ENCODE data around the gene ARHGEF28.

Gene ARHGEF28

DNA sequence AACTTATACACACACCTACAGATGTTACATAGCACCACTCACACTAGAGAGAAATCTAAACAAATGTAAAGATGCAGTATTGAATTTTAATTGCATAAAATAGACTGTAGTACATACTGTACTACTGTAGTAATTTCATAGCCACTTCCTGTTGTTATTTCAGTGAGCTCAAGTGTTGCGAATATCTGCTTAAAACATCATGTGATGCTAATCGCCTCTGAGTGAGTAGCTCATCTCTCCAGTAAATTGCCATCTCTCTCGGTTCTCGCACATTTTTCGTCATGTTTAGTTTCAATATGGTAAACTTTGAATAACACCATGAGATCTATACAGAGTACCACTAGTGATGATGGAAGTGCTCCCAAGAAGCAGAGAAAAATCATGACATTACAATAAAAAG, 22.0 kb upstream of the ARHGEF28 start:
- H3K9ac ChIP-seq (ENCODE audit: low read length) = no peak overlapping the region
- H3K27ac ChIP-seq (ENCODE audit: low read depth, low read length) = no peak overlapping the region
- H3K27me3 ChIP-seq (ENCODE audit: control insufficient read depth, insufficient read depth, low read length) = no peaks in the 10 kb centered on the region
- H3K36me3 ChIP-seq (ENCODE audit: control insufficient read depth, insufficient read depth, low read length) = no peaks in the 10 kb centered on the region
- H3K4me1 ChIP-seq (ENCODE audit: control insufficient read depth, insufficient read depth, low read length) = no peaks in the 10 kb centered on the region
- no peak overlapping the region for H3K4me3 ChIP-seq (ENCODE audit: low read depth, low read length)
- 0 out of 2 replicates have a peak, but pooled peaks cover 6% of the 10 kb centered on the region for H3K9me3 ChIP-seq (ENCODE audit: control insufficient read depth, insufficient read depth, low read depth, low read length)

DNA sequence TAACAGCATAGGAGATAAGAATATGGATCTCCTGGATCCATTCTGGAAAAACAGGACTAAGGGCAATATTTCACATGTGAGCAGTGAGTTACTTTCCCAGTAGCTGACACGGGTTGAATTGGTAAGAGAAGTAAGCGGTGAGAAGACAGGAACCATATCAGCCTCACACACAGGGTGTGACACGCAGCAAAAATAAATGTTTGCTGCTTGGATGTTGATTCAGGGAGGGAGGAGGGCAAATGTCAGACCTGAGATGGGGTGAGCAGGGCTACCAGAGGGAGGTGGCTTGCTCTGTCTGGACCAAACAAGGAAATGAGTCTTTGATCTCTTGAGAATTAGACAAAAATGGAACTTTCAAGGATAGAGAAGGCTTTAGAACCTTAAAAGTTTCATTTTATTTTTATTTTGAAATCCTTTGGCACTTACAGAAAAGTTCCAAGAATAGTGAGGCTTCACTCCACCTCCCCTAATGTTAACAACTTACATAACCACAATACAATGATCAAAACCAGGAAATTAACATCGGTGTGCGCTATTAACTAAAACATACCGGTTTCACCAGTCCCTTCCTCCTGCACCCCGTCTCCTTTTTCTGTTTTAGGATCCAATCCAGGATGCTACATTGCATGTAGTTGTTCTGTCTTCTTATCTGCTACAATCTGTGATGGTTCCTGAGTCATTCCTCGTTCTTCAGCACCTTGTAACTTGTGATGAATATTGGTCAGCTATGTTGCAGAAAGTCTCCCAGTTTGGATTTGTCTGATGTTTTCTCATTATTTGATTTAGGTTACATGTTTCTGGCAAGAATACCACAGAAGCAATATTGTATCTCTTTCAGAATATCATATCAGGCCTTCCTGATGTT, 20.5 kb upstream of the ARHGEF28 start:
- Histone ChIP-seq H3K9me3 (ENCODE audit: control insufficient read depth, insufficient read depth, low read depth, low read length) (0 out of 2 replicates have a peak, but pooled peaks cover 9% of the 10 kb centered on the region), H3K9ac (ENCODE audit: low read length) (no peak overlapping the region), H3K36me3 (ENCODE audit: control insufficient read depth, insufficient read depth, low read length) (no peaks in the 10 kb centered on the region), H3K4me1 (ENCODE audit: control insufficient read depth, insufficient read depth, low read length) (no peaks in the 10 kb centered on the region), H3K27ac (ENCODE audit: low read depth, low read length) (no peak overlapping the region), H3K27me3 (ENCODE audit: control insufficient read depth, insufficient read depth, low read length) (no peaks in the 10 kb centered on the region), H3K4me3 (ENCODE audit: low read depth, low read length) (no peak overlapping the region)

DNA sequence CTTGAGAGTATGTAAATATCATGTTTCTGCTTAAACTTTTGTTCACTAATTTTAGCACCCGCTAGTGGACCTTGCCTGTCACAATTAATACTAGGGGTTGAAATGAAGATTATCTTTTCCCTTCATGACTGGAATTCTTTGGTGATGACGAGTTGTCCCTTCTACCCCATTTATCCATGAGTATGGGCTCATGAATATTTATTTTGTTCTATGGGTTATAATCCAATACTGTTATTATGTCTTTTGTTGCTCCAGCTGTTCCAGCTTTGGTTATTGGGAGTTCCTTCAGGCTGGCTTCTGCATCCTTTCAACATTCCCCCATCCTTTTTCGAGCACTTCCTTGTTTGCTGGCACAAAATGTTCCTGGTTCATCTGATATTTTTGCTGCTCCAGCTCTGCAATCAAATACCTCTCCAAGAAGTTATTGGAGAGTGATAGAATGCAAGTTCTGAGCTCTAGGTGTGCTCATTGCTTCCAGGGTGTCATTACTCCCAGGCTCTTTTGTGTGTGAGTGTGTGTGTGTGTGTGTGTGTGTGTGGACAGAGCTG, 19.7 kb upstream of the ARHGEF28 start:
- Histone ChIP-seq H3K27ac (ENCODE audit: low read depth, low read length) (no peak overlapping the region), H3K36me3 (ENCODE audit: control insufficient read depth, insufficient read depth, low read length) (no peaks in the 10 kb centered on the region), H3K9me3 (ENCODE audit: control insufficient read depth, insufficient read depth, low read depth, low read length) (0 out of 2 replicates have a peak, but pooled peaks cover 10% of the 10 kb centered on the region)

DNA sequence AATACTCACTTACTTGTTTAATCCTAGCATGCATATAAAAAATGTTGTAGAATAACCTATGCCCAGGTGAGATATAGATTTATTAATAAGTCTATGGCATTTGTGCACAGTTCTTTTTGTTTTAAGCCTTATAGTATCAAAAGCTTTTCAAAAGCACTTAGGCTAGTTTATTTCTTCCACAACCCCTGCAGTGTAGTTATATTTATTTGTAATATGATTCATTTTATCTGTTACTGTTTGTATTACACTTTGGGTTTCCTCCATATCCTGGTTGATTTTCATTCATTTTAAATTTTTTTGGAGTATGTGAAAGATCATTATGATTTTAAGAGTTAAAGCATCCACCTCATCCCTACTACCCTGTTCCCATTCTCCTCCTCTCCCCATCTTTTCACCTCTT, 18.8 kb upstream of the ARHGEF28 start:
- H3K9me3 ChIP-seq (ENCODE audit: control insufficient read depth, insufficient read depth, low read depth, low read length) = 0 out of 2 replicates have a peak, but pooled peaks cover 4% of the 10 kb centered on the region
- H3K27me3 ChIP-seq (ENCODE audit: control insufficient read depth, insufficient read depth, low read length) = no peaks in the 10 kb centered on the region
- no peaks in the 10 kb centered on the region for H3K36me3 ChIP-seq (ENCODE audit: control insufficient read depth, insufficient read depth, low read length)
- H3K4me1 ChIP-seq (ENCODE audit: control insufficient read depth, insufficient read depth, low read length) = no peaks in the 10 kb centered on the region
- H3K9ac ChIP-seq (ENCODE audit: low read length) = no peak overlapping the region
- no peak overlapping the region for H3K4me3 ChIP-seq (ENCODE audit: low read depth, low read length)
- no peak overlapping the region for H3K27ac ChIP-seq (ENCODE audit: low read depth, low read length)

More for the DNA sequence above, 19.7 kb upstream of the ARHGEF28 start:
- H3K9ac ChIP-seq (ENCODE audit: low read length) = no peak overlapping the region
- H3K27me3 ChIP-seq (ENCODE audit: control insufficient read depth, insufficient read depth, low read length) = no peaks in the 10 kb centered on the region
- no peak overlapping the region for H3K4me3 ChIP-seq (ENCODE audit: low read depth, low read length)
- H3K4me1 ChIP-seq (ENCODE audit: control insufficient read depth, insufficient read depth, low read length) = no peaks in the 10 kb centered on the region

DNA sequence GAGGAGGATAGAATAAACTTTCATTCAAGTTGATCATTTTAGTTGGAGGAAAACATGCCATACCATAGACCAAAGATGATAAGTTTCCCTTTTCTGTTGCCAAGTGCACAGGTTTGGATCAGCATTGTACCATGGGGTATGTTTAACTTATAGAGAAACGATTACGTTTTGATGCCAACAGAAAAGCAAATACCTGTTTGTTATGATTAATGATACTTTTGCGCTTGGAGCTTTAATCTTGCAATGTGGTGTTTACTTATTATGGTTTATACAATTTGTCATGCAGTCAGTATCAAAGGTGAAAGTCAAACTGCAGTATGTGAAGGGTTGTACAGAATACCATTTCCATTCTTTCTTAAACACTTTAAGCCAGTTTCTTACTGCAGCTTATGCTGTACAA, 13.2 kb upstream of the ARHGEF28 start:
- H3K27ac ChIP-seq (ENCODE audit: low read depth, low read length) = no peak overlapping the region

DNA sequence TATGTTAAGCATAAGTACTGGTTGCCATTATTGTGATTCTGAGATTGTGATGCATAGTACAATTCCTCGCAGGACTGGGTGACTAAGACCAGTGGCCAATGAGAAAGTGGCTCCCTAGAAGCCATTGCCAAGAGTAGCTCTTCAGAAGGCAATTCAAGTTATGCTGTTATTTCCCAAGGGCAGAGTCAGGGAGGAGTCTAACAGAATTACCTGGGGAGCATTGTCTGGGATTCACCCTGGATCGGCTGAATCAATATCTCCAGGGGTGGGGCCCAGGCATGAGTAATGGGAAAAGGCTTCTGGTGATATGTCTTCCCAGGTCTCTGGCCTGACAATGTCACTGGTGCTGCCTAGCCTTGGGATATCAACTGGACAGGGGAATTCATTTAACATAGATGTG, 10.9 kb upstream of the ARHGEF28 start:
- Histone ChIP-seq H3K36me3 (ENCODE audit: control insufficient read depth, insufficient read depth, low read length) (no peaks in the 10 kb centered on the region), H3K27me3 (ENCODE audit: control insufficient read depth, insufficient read depth, low read length) (no peaks in the 10 kb centered on the region), H3K4me3 (ENCODE audit: low read depth, low read length) (no peak overlapping the region), H3K27ac (ENCODE audit: low read depth, low read length) (no peak overlapping the region), H3K4me1 (ENCODE audit: control insufficient read depth, insufficient read depth, low read length) (no peaks in the 10 kb centered on the region), H3K9ac (ENCODE audit: low read length) (no peak overlapping the region), H3K9me3 (ENCODE audit: control insufficient read depth, insufficient read depth, low read depth, low read length) (0 out of 2 replicates have a peak, but pooled peaks cover 4% of the 10 kb centered on the region)

More for the DNA sequence above, 13.2 kb upstream of the ARHGEF28 start:
- no peak overlapping the region for H3K4me3 ChIP-seq (ENCODE audit: low read depth, low read length)
- H3K9ac ChIP-seq (ENCODE audit: low read length) = no peak overlapping the region
- no peaks in the 10 kb centered on the region for H3K27me3 ChIP-seq (ENCODE audit: control insufficient read depth, insufficient read depth, low read length)
- H3K9me3 ChIP-seq (ENCODE audit: control insufficient read depth, insufficient read depth, low read depth, low read length) = 0 out of 2 replicates have a peak, but pooled peaks cover 4% of the 10 kb centered on the region
- no peaks in the 10 kb centered on the region for H3K36me3 ChIP-seq (ENCODE audit: control insufficient read depth, insufficient read depth, low read length)
- no peaks in the 10 kb centered on the region for H3K4me1 ChIP-seq (ENCODE audit: control insufficient read depth, insufficient read depth, low read length)

DNA sequence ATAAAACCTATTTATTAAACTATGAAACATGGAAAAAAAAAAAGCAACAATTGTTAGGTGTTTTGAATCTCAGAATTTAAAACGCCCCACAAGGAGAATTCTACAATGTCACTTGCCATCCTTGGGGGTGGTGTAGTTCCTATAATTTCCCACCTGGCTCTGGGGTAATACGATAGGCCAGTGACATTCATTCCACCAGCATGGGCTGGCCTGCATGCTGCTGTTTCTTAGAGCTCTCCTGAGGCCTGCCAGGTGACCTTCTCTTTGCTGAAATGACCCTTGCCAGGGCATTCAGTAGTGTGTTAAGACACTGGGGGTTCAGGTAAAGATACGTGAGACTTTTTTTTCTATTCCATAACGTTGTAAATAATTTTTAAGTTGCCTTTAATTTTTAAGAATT, 10.0 kb upstream of the ARHGEF28 start:
- no peaks in the 10 kb centered on the region for H3K4me1 ChIP-seq (ENCODE audit: control insufficient read depth, insufficient read depth, low read length)
- no peaks in the 10 kb centered on the region for H3K27me3 ChIP-seq (ENCODE audit: control insufficient read depth, insufficient read depth, low read length)
- H3K9me3 ChIP-seq (ENCODE audit: control insufficient read depth, insufficient read depth, low read depth, low read length) = no peaks in the 10 kb centered on the region
- no peaks in the 10 kb centered on the region for H3K36me3 ChIP-seq (ENCODE audit: control insufficient read depth, insufficient read depth, low read length)
- H3K27ac ChIP-seq (ENCODE audit: low read depth, low read length) = no peak overlapping the region
- no peak overlapping the region for H3K4me3 ChIP-seq (ENCODE audit: low read depth, low read length)
- no peak overlapping the region for H3K9ac ChIP-seq (ENCODE audit: low read length)

DNA sequence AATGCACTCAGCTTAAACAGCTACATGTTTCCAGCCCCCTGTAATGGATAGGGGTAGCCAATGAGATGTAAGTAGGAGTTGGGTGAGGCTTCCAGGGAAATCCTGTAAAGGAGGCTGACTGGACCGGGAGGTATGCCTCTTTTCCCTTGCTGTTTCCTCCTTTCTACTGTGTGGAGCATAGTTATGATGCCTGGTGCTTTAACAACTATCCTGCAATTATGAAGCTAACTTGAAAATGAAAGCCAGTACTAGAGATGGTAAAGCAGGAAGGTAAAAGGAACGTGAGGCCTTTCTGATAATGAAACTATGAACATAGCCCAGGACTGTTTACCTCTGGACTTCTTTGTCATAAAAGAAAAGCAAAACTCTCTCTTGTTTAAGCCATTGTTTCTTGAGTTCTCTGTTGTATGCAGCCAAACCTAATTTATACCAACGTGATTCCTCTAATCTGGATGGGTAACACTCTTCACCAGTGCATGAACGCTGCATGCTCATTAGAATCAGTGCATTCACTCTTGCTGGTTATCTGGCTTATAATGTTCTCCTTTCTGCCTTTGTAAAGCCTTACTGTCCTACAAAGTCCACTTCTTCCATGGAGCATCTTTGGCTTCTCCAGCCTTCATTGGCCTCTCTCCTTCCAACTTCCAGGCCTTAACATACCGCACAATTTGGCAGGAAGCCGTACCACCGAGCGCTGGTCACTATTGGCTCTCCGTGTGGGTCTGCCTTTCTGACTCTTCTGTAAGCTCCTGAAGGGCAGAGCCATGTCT, 8.3 kb upstream of the ARHGEF28 start:
- no peak overlapping the region for H3K9ac ChIP-seq (ENCODE audit: low read length)
- H3K36me3 ChIP-seq (ENCODE audit: control insufficient read depth, insufficient read depth, low read length) = no peaks in the 10 kb centered on the region
- H3K4me1 ChIP-seq (ENCODE audit: control insufficient read depth, insufficient read depth, low read length) = no peaks in the 10 kb centered on the region; the same call in 1 of the 2 replicates
- no peaks in the 10 kb centered on the region for H3K9me3 ChIP-seq (ENCODE audit: control insufficient read depth, insufficient read depth, low read depth, low read length)
- no peak overlapping the region for H3K27ac ChIP-seq (ENCODE audit: low read depth, low read length)
- H3K4me3 ChIP-seq (ENCODE audit: low read depth, low read length) = no peak overlapping the region
- no peaks in the 10 kb centered on the region for H3K27me3 ChIP-seq (ENCODE audit: control insufficient read depth, insufficient read depth, low read length)

DNA sequence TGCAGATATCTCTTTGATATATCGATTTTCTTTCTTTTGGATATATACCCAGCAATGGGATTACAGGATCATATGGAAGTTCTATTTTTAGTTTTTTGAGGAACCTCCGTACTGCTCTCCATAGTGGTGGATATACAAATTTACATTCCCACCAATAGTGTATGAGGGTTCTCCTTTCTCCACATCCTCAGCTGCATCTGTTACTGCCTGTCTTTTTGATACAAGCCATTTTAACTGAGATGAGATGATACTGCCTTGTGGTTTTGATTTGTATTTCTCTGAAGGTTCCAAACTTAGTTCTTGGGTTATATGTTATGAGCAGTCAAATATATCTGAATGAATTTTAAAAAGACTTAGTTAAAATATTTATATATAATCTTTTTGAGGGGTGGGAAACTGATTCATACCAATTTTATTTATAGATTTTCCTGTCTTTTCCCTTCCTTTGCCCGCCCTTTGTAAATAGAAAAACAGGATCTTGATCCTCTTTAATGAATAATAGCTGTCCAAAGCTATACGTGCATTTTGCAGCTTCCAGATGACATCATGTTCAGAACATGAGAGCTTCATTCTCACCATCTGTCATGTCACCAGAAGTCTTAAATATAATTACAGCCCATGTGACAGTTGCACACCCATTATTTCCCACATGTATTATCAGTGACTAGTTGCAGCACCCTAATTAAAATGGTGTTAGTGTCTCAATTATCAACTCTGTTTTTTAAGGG, 6.2 kb upstream of the ARHGEF28 start:
- no peaks in the 10 kb centered on the region for H3K27me3 ChIP-seq (ENCODE audit: control insufficient read depth, insufficient read depth, low read length)
- no peak overlapping the region for H3K9ac ChIP-seq (ENCODE audit: low read length)
- H3K4me3 ChIP-seq (ENCODE audit: low read depth, low read length) = no peak overlapping the region
- H3K27ac ChIP-seq (ENCODE audit: low read depth, low read length) = no peak overlapping the region
- H3K9me3 ChIP-seq (ENCODE audit: control insufficient read depth, insufficient read depth, low read depth, low read length) = no peaks in the 10 kb centered on the region
- no peaks in the 10 kb centered on the region for H3K36me3 ChIP-seq (ENCODE audit: control insufficient read depth, insufficient read depth, low read length)
- H3K4me1 ChIP-seq (ENCODE audit: control insufficient read depth, insufficient read depth, low read length) = peaks cover under 1% of the 10 kb centered on the region; the same call in 1 of the 2 replicates

DNA sequence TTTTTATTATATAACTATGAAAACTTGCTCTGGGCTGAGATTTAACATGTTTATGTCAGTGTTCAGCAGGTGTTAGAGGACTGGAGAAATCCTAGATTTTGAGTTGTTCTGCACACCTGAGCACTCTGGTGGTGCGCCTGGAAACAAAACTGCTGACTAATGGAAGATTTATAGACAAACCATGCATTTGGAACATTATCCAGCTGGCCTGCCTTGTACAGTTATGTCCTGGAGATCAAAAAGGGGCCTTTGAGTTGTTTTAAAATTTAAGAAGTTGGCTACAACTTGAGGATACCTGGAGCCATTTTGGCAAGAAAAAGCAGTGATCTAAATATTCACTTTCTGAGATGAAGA, 5.7 kb upstream of the ARHGEF28 start:
- no peaks in the 10 kb centered on the region for H3K9me3 ChIP-seq (ENCODE audit: control insufficient read depth, insufficient read depth, low read depth, low read length)

More for the DNA sequence above, 5.7 kb upstream of the ARHGEF28 start:
- Histone ChIP-seq H3K4me3 (ENCODE audit: low read depth, low read length) (no peak overlapping the region), H3K27me3 (ENCODE audit: control insufficient read depth, insufficient read depth, low read length) (peaks cover 2% of the 10 kb centered on the region; the same call in 1 of the 2 replicates), H3K27ac (ENCODE audit: low read depth, low read length) (no peak overlapping the region), H3K36me3 (ENCODE audit: control insufficient read depth, insufficient read depth, low read length) (no peaks in the 10 kb centered on the region), H3K9ac (ENCODE audit: low read length) (no peak overlapping the region), H3K4me1 (ENCODE audit: control insufficient read depth, insufficient read depth, low read length) (peaks cover 6% of the 10 kb centered on the region)
